ENCODE data around the gene CRYL1. TPM values are rescaled to one million over a fixed set of nuclear protein-coding genes. Genes with fewer than 3 reads are reported as not detected.

The CRYL1 gene
- total RNA-seq, 1 donor from 2014 or later = 3.6 TPM

DNA sequence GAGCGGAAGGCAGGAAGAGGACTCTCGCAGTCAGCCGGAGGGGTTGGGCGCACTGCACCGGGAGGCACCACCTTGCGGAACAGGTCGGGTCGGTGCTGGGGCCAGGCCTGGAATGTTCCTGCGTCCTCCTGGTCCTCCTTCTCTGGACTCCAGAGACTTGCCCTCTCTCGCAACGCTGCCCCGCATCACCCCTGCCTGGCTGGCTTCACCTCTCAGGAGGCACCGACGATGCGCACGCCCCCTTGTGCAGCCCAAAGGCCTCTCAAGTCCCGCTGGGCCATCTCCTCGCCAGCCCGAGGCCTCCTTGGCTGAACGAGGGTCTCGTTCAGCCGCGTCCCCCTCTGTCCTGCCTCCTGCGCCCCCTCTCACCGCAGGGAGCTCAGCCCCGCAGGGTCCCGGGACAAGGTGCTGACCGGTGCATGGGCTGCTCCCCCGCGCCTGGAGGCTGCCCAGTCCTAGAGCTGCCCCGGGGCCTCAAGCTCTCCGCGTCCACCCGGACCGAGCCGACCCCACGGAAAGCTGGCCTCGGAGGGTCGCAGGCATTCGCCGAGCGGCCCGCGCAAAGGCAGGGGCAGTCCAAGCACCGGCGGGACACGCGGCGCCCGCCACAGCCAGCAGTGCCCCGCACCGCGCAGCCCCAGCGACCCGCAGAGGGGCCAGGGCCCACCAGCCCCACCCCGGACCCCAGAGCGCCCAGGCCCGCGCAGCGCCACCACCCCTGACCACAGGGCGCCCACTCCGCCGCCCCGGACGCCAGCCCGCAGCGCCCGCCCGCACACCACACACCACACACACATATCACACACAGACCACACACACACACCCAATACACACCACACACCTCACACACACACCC, 133.8 kb downstream of the CRYL1 start:
- no peaks in the 10 kb centered on the region for H3F3A ChIP-seq (ENCODE audit: low read depth)
- H3K27ac Mint-ChIP-seq = no peak overlapping the region
- no peak overlapping the region for H3K4me3 Mint-ChIP-seq
- H3K4me1 ChIP-seq = no peaks in the 10 kb centered on the region
- H3K27ac ChIP-seq = no peak overlapping the region
- H3K4me2 ChIP-seq = no peak overlapping the region
- peaks cover 6% of the 10 kb centered on the region for H3K27me3 Mint-ChIP-seq (ENCODE audit: insufficient read depth, low read depth)
- TF ChIP-seq EZH2phosphoT487 (IDR thresholded peaks at IDR 0.05) (no peak), EZH2 (IDR thresholded peaks at IDR 0.05) (no peak)
- TF ChIP-seq, protein P1, sequence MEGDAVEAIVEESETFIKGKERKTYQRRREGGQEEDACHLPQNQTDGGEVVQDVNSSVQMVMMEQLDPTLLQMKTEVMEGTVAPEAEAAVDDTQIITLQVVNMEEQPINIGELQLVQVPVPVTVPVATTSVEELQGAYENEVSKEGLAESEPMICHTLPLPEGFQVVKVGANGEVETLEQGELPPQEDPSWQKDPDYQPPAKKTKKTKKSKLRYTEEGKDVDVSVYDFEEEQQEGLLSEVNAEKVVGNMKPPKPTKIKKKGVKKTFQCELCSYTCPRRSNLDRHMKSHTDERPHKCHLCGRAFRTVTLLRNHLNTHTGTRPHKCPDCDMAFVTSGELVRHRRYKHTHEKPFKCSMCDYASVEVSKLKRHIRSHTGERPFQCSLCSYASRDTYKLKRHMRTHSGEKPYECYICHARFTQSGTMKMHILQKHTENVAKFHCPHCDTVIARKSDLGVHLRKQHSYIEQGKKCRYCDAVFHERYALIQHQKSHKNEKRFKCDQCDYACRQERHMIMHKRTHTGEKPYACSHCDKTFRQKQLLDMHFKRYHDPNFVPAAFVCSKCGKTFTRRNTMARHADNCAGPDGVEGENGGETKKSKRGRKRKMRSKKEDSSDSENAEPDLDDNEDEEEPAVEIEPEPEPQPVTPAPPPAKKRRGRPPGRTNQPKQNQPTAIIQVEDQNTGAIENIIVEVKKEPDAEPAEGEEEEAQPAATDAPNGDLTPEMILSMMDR (IDR thresholded peaks at IDR 0.05) = no peak
- H3K27me3 ChIP-seq = no peaks in the 10 kb centered on the region
- H3K36me3 ChIP-seq = no peaks in the 10 kb centered on the region
- no peak overlapping the region for H3K4me3 ChIP-seq
- H4K20me1 ChIP-seq (ENCODE audit: low read depth) = no peaks in the 10 kb centered on the region
- no peaks in the 10 kb centered on the region for H3K79me2 ChIP-seq (ENCODE audit: low read depth)
- peaks cover 2% of the 10 kb centered on the region for H3K4me1 Mint-ChIP-seq
- H3K9me3 Mint-ChIP-seq = peaks cover 4% of the 10 kb centered on the region
- no peaks in the 10 kb centered on the region for H3K9me3 ChIP-seq (ENCODE audit: low read depth)
- DNase-seq (ENCODE audit: low spot score) = peak; percentile 7
- H3K9ac ChIP-seq = no peak overlapping the region
- H3K36me3 Mint-ChIP-seq = no peaks in the 10 kb centered on the region
- H2AFZ ChIP-seq (replicated peaks) = no peak overlapping the region

DNA sequence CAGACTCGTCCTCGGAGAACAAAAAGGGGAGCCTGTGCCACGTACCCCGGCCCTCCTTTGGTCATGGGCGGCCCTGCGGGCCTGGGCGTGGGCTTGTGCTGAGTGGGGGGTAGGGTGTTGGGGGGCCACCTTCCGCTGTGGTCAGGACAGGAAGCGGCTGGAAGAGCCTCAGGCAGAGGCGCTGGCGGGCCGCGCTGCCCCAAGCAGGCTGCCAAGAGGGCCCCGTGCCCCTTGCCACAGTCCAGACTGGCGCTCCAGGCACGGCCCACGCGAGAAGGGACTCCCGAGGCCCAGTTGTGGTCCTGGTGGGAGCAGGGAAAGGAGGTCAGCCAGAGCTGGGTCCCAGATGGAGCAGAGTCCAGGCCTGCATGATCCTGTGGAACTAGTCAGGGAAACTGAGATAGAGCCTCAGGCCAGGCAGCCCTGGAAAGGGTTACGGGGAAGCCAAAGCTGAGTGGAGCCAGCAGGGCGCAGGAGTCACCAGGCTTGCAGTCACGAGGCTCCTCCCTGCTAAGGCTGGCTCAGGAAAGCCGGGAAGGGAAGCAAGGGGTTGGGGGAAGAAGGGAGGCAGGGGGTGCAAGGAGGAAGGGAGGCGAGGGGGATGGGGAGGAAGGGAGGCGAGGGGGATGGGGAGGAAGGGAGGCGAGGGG, 135.0 kb downstream of the CRYL1 start:
- Histone ChIP-seq H3K9me3 (ENCODE audit: low read depth) (no peaks in the 10 kb centered on the region), H3K4me2 (no peak overlapping the region), H2AFZ (replicated peaks) (no peak overlapping the region), H3K79me2 (ENCODE audit: low read depth) (no peaks in the 10 kb centered on the region), H3K36me3 (no peaks in the 10 kb centered on the region), H3K27ac (no peak overlapping the region), H3K27me3 (no peaks in the 10 kb centered on the region), H4K20me1 (ENCODE audit: low read depth) (no peaks in the 10 kb centered on the region), H3K4me3 (no peak overlapping the region), H3F3A (ENCODE audit: low read depth) (no peaks in the 10 kb centered on the region), H3K4me1 (no peaks in the 10 kb centered on the region), H3K9ac (no peak overlapping the region)
- Mint-ChIP-seq H3K27ac (no peak overlapping the region), H3K27me3 (ENCODE audit: insufficient read depth, low read depth) (peaks cover 2% of the 10 kb centered on the region), H3K36me3 (no peaks in the 10 kb centered on the region), H3K4me1 (peaks cover 2% of the 10 kb centered on the region), H3K9me3 (no peaks in the 10 kb centered on the region), H3K4me3 (no peak overlapping the region)
- no peak for DNase-seq (ENCODE audit: low spot score)
- TF ChIP-seq EZH2 (IDR thresholded peaks at IDR 0.05) = no peak
- no peak for TF ChIP-seq EZH2phosphoT487 (IDR thresholded peaks at IDR 0.05)
- TF ChIP-seq, protein P1 (IDR thresholded peaks at IDR 0.05) = no peak

DNA sequence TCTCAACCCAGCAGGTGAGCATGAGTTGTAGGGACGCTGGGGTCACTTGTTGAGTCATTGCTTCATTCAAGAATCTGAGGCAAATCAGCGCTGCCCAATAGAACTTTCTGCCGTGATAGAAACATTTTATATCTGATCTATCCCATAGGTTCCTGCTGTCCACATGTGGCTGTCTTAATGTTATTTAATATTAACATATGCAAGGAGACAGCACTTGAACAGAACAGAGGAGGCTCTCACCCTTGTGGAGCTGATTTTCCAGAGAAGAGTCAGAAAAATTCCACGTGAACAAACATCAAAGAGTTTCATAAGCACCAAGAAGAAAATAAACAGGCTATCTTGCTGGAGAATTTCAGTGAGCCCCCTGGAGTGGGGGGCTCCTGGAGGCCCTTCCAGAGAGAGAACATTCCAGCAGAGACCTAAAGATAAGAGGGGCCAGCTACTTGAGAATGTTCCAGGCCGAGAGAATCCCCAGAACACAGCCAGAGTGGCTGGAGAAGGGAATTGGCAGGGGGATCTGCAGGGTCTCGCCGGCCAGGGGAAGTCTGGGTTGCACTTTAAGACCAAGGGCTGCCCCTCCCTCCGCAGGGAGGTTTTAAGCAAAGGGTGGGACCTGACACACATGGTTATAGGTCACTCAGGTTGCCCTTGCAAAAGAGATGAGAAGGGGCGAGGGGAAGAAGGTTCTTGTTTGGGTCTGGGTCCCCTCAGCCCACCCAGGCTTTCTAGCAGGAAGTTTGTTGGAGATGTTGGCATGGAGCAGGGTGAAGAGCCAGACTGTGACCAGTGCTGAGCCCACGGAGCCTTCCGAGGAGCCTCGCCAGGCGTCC, 135.7 kb downstream of the CRYL1 start:
- H3K27ac Mint-ChIP-seq = no peak overlapping the region
- H3K36me3 Mint-ChIP-seq = no peaks in the 10 kb centered on the region
- H2AFZ ChIP-seq (replicated peaks) = no peak overlapping the region

More for the DNA sequence above, 135.7 kb downstream of the CRYL1 start:
- no peaks in the 10 kb centered on the region for H4K20me1 ChIP-seq (ENCODE audit: low read depth)
- Mint-ChIP-seq H3K4me3 (no peak overlapping the region), H3K27me3 (ENCODE audit: insufficient read depth, low read depth) (peaks cover 2% of the 10 kb centered on the region), H3K4me1 (peaks cover 2% of the 10 kb centered on the region), H3K9me3 (no peaks in the 10 kb centered on the region)
- no peaks in the 10 kb centered on the region for H3K27me3 ChIP-seq
- no peak overlapping the region for H3K27ac ChIP-seq
- no peaks in the 10 kb centered on the region for H3K36me3 ChIP-seq
- no peak for DNase-seq (ENCODE audit: low spot score)
- H3K9ac ChIP-seq = no peak overlapping the region
- H3K79me2 ChIP-seq (ENCODE audit: low read depth) = no peaks in the 10 kb centered on the region
- H3F3A ChIP-seq (ENCODE audit: low read depth) = no peaks in the 10 kb centered on the region
- H3K4me3 ChIP-seq = no peak overlapping the region
- H3K4me1 ChIP-seq = no peaks in the 10 kb centered on the region
- no peaks in the 10 kb centered on the region for H3K9me3 ChIP-seq (ENCODE audit: low read depth)
- H3K4me2 ChIP-seq = no peak overlapping the region
- TF ChIP-seq, protein P1 (IDR thresholded peaks at IDR 0.05) = no peak
- TF ChIP-seq EZH2 (IDR thresholded peaks at IDR 0.05) (no peak), EZH2phosphoT487 (IDR thresholded peaks at IDR 0.05) (no peak)

Data from neural progenitor cell (in vitro differentiated cells).